Measurements from ENCODE around the gene ERC2.
A peak's percentile ranks its signal among the peaks of the same experiment; 100 is the strongest.

The ERC2 gene

GRCh38 chr3:55647063-55647462, 821.2 kb downstream of the ERC2 start:
- intact Hi-C loops (cut with DNase I): no loop called here
- DNase-seq: no peak

GRCh38 chr3:55646121-55646520, 822.1 kb downstream of the ERC2 start:
- DNase-seq: no peak
- intact Hi-C loops (cut with DNase I): no loop called here

- no peak for DNase-seq
- intact Hi-C loops (cut with DNase I): no loop called here
Observed at GRCh38 chr3:55645422-55645821, 822.8 kb downstream of the ERC2 start.

- intact Hi-C loops (cut with DNase I): no loop called here
- DNase-seq: no peak
Observed at GRCh38 chr3:55643283-55643682, 825.0 kb downstream of the ERC2 start.

- DNase-seq: no peak
- intact Hi-C loops (cut with DNase I): no loop called here
Observed at GRCh38 chr3:55641964-55642363, 826.3 kb downstream of the ERC2 start.

- DNase-seq: no peak
- intact Hi-C loops (cut with DNase I): no loop called here
Observed at GRCh38 chr3:55639896-55640765, 828.1 kb downstream of the ERC2 start.

- intact Hi-C loops (cut with DNase I): no loop called here
- DNase-seq: no peak
Observed at GRCh38 chr3:55639143-55639542, 829.1 kb downstream of the ERC2 start.

GRCh38 chr3:55637906-55638638, 830.2 kb downstream of the ERC2 start:
- intact Hi-C loops (cut with DNase I): no loop called here
- DNase-seq: no peak

- no peak for DNase-seq
- intact Hi-C loops (cut with DNase I): no loop called here
Observed at GRCh38 chr3:55636300-55637195, 831.7 kb downstream of the ERC2 start.

- intact Hi-C loops (cut with DNase I): no loop called here
Observed at GRCh38 chr3:55634345-55634744, 833.9 kb downstream of the ERC2 start.

GRCh38 chr3:55633333-55633732, 834.9 kb downstream of the ERC2 start:
- intact Hi-C loops (cut with DNase I): no loop called here
- no peak for DNase-seq

More at GRCh38 chr3:55634345-55634744, 833.9 kb downstream of the ERC2 start:
- DNase-seq: no peak

GRCh38 chr3:55631766-55632331, 836.4 kb downstream of the ERC2 start:
- intact Hi-C loops (cut with DNase I): no loop called here

GRCh38 chr3:55630921-55631299, 837.4 kb downstream of the ERC2 start:
- intact Hi-C loops (cut with DNase I): no loop called here
- DNase-seq: no peak

More at GRCh38 chr3:55631766-55632331, 836.4 kb downstream of the ERC2 start:
- DNase-seq: no peak

GRCh38 chr3:55630280-55630920, 837.9 kb downstream of the ERC2 start:
- DNase-seq: no peak
- intact Hi-C loops (cut with DNase I): no loop called here

GRCh38 chr3:55629432-55629831, 838.8 kb downstream of the ERC2 start:
- intact Hi-C loops (cut with DNase I): no loop called here
- peak in 1 of 10 donors; percentile 18 for DNase-seq

- no peak for DNase-seq
- intact Hi-C loops (cut with DNase I): no loop called here
Observed at GRCh38 chr3:55626279-55626665, 842.0 kb downstream of the ERC2 start.

GRCh38 chr3:55624238-55624637, 844.0 kb downstream of the ERC2 start:
- intact Hi-C loops (cut with DNase I): no loop called here
- peak in 5 of 10 donors; percentile 11 to 82 (median 30) for DNase-seq

GRCh38 chr3:55623786-55624185, 844.5 kb downstream of the ERC2 start:
- DNase-seq: no peak
- intact Hi-C loops (cut with DNase I): no loop called here

- no peak for DNase-seq
- intact Hi-C loops (cut with DNase I): no loop called here
Observed at GRCh38 chr3:55622733-55623132, 845.5 kb downstream of the ERC2 start.

GRCh38 chr3:55622116-55622515, 846.2 kb downstream of the ERC2 start:
- no peak for DNase-seq
- intact Hi-C loops (cut with DNase I): no loop called here
